Caco-2 (cell line): ENCODE measurements around the gene MIEN1. TPM values are rescaled to one million over a fixed set of nuclear protein-coding genes. Genes with fewer than 3 reads are reported as not detected.

ENCODE experiments used
- BruUV-seq: library from RNA; stranded (reverse); fragments of 400-500 nt; replicated peaks from 2 replicates; lab custom pipeline; 2021; lab: Mats Ljungman, UMichigan
- CTCF ChIA-PET: fragments of 300-600 bp; sonication (Branson Sonifier 250); formaldehyde crosslinking; loops from one replicate; lab custom pipeline; 2022; ENCODE audit warnings: antibody characterized with exemption; lab: Charles Lee
- POLR2A ChIA-PET: fragments of 300-600 bp; sonication (Branson Sonifier 250); formaldehyde crosslinking; loops from one replicate; lab custom pipeline; 2022; ENCODE audit warnings: antibody characterized with exemption; lab: Charles Lee
- DNase-seq, 2 experiments: peaks; one replicate each; pipeline versions ENCODE4 v3.0.0 to v3.0.0-alpha.2; 2020 to 2022
- H3K27me3 ChIP-seq: replicated peaks from 2 replicates; pipeline ENCODE4 v1.6.0; 2011; ENCODE audit warnings: low read length; ENCODE audit not compliant: control insufficient read depth, insufficient read depth
- H3K36me3 ChIP-seq: 2 replicates; pipeline ENCODE4 v1.5.1; 2011; ENCODE audit warnings: low read length; ENCODE audit not compliant: control insufficient read depth, insufficient read depth
- H3K4me1 ChIP-seq: fragments of 250-450 bp; sonication (Bioruptor Pico); 2 replicates; pipeline ENCODE4 v1.5.1; 2020; ENCODE audit warnings: mild to moderate bottlenecking
- H3K4me3 ChIP-seq: 2 replicates; pipeline ENCODE4 v1.5.1; 2011; ENCODE audit warnings: low read depth, mild to moderate bottlenecking, control low read depth, low read length
- H3K9me3 ChIP-seq: fragments of 250-450 bp; sonication (Bioruptor Pico); 2 replicates; pipeline ENCODE4 v1.5.1; 2020; ENCODE audit warnings: mild to moderate bottlenecking, moderate library complexity
- H3K27ac Mint-ChIP-seq: one replicate; pipeline ENCODE4 v1.8.0; 2022; ENCODE audit warnings: mixed read lengths; ENCODE audit not compliant: unreplicated experiment
- H3K27me3 Mint-ChIP-seq: one replicate; pipeline ENCODE4 v1.8.0; 2022; ENCODE audit warnings: mixed read lengths; ENCODE audit not compliant: insufficient read depth, unreplicated experiment
- H3K36me3 Mint-ChIP-seq: one replicate; pipeline ENCODE4 v1.8.0; 2022; ENCODE audit warnings: mild to moderate bottlenecking, mixed read lengths; ENCODE audit not compliant: insufficient read depth, unreplicated experiment
- H3K4me1 Mint-ChIP-seq: one replicate; pipeline ENCODE4 v1.8.0; 2022; ENCODE audit warnings: low read depth, mixed read lengths; ENCODE audit not compliant: unreplicated experiment
- H3K4me3 Mint-ChIP-seq: one replicate; pipeline ENCODE4 v1.8.0; 2022; ENCODE audit warnings: mild to moderate bottlenecking, moderate library complexity, mixed read lengths; ENCODE audit not compliant: unreplicated experiment
- H3K9me3 Mint-ChIP-seq: one replicate; pipeline ENCODE4 v1.8.0; 2022; ENCODE audit warnings: mixed read lengths; ENCODE audit not compliant: unreplicated experiment
- CTCF ChIP-seq, 2 experiments: fragments of 200-600 bp in 1 of 2; IDR thresholded peaks; 1 replicate in 1 of 2; 2 replicates in 1 of 2; pipeline versions ENCODE4 v1.5.1 to v1.8.0; 2011 to 2022; ENCODE audit warnings: antibody characterized with exemption in 1 of 2, control low read depth in 1 of 2, inconsistent platforms in 1 of 2, low read depth in 1 of 2, low read length in 1 of 2, mild to moderate bottlenecking in 1 of 2, moderate library complexity in 1 of 2; ENCODE audit not compliant: insufficient read depth in 1 of 2, severe bottlenecking in 1 of 2, unreplicated experiment in 1 of 2
- intact Hi-C: fragments of 100-400 bp; cut with micrococcal nuclease; formaldehyde crosslinking; loops from one replicate; pipeline ENCODE4 v1.10.0; 2022; ENCODE audit not compliant: unreplicated experiment
- total RNA-seq: library from RNA; stranded (reverse); gene quantifications from 2 replicates; pipeline ENCODE4 v1.2.3, GENCODE V29; 2022

The MIEN1 gene
- total RNA-seq, 1 experiment from 2014 or later: 42.9 TPM

GRCh38 chr17:39738983-39739884 is 8.9 kb upstream of the MIEN1 start:
- ChIA-PET POLR2A (interaction anchor here (0.6 to 1.5 kb wide), 8 partner anchors 9 to 361 kb away, joined by 4 to 24 read pairs (median 6); partner anchors contain the start of genes ERBB2, MIEN1, NR1D1 and PGAP3), CTCF (interaction anchor here (0.6 to 1.7 kb wide), 11 partner anchors 9 to 277 kb away, joined by 3 to 19 read pairs (median 4); partner anchors contain the start of genes MIEN1 and PNMT)
- Histone ChIP-seq H3K9me3 (no peaks in the 10 kb centered on the region), H3K27me3 (no peaks in the 10 kb centered on the region), H3K4me3 (peak overlapping the region; percentile 73), H3K36me3 (peaks cover 9% of the 10 kb centered on the region), H3K4me1 (peaks cover 34% of the 10 kb centered on the region)
- DNase-seq: peak; percentile 92 to 95
- peaks cover 75% of the 10 kb centered on the region for H3K36me3 Mint-ChIP-seq
- no peak for TF ChIP-seq CTCF (IDR thresholded peaks at IDR 0.05; ENCODE audit: insufficient read depth in 1 of 2, low read depth in 1 of 2, low read length in 1 of 2, severe bottlenecking in 1 of 2, unreplicated experiment in 1 of 2)
- no TSS peak for BruUV-seq
- peak overlapping the region; percentile 53 for H3K27ac Mint-ChIP-seq
- H3K9me3 Mint-ChIP-seq: no peaks in the 10 kb centered on the region
- H3K4me3 Mint-ChIP-seq: peak overlapping the region; percentile 96
- intact Hi-C loops: loop anchor here (1.0 to 5.0 kb wide), 3 partner anchors 9 to 102 kb away; partner anchors contain the start of genes MIEN1 and STARD3
- peaks cover 22% of the 10 kb centered on the region for H3K4me1 Mint-ChIP-seq
- H3K27me3 Mint-ChIP-seq: no peaks in the 10 kb centered on the region

GRCh38 chr17:39738568-39738901 is 8.2 kb upstream of the MIEN1 start:
- intact Hi-C loops: loop anchor here (5.0 kb wide), 1 partner anchor 101 kb away; the partner anchor contains the start of gene STARD3
- BruUV-seq: TSS peak; percentile 44

More at GRCh38 chr17:39738568-39738901, 8.2 kb upstream of the MIEN1 start:
- no peak for TF ChIP-seq CTCF (IDR thresholded peaks at IDR 0.05; ENCODE audit: insufficient read depth in 1 of 2, low read depth in 1 of 2, low read length in 1 of 2, severe bottlenecking in 1 of 2, unreplicated experiment in 1 of 2)
- Mint-ChIP-seq H3K27me3 (no peaks in the 10 kb centered on the region), H3K4me1 (peaks cover 22% of the 10 kb centered on the region), H3K27ac (peak overlapping the region; percentile 53), H3K9me3 (no peaks in the 10 kb centered on the region), H3K36me3 (peaks cover 68% of the 10 kb centered on the region), H3K4me3 (peak overlapping the region; percentile 96)
- H3K27me3 ChIP-seq: no peaks in the 10 kb centered on the region
- peak; percentile 70 to 78 for DNase-seq
- peaks cover 34% of the 10 kb centered on the region for H3K4me1 ChIP-seq
- CTCF ChIA-PET: interaction anchor here (1.0 to 1.7 kb wide), 3 partner anchors 9 to 70 kb away, joined by 3 to 19 read pairs (median 6); partner anchors contain the start of genes MIEN1 and PNMT
- POLR2A ChIA-PET: interaction anchor here (1.0 to 1.5 kb wide), 3 partner anchors 9 to 51 kb away, joined by 7 to 24 read pairs (median 12); partner anchors contain the start of genes MIEN1 and PGAP3
- H3K9me3 ChIP-seq: no peaks in the 10 kb centered on the region
- peaks cover 5% of the 10 kb centered on the region for H3K36me3 ChIP-seq
- H3K4me3 ChIP-seq: peak overlapping the region; percentile 73
